HepG2 (cell line): ENCODE measurements around the gene ANGPTL2. TPM values are rescaled to one million over a fixed set of nuclear protein-coding genes. Genes with fewer than 3 reads are reported as not detected.
A peak's percentile ranks its signal among the peaks of the same experiment; 100 is the strongest.

Experiments used
- FUBP1 ChIP-seq: sonication (generic); formaldehyde crosslinking; IDR thresholded peaks from 2 replicates; pipeline ENCODE4 v1.5.1; 2020; ENCODE audit warnings: missing genetic modification reagents, mild to moderate bottlenecking, borderline replicate concordance
- HDAC1 ChIP-seq: sonication (generic); formaldehyde crosslinking; IDR thresholded peaks from 2 replicates; pipeline ENCODE4 v1.5.1; 2020; ENCODE audit warnings: mild to moderate bottlenecking, missing genetic modification reagents
- HNF4G ChIP-seq, 2 experiments: sonication (generic) in 1 of 2; formaldehyde crosslinking in 1 of 2; IDR thresholded peaks; 2 replicates each; pipeline versions ENCODE4 v1.4.0 to v1.6.1; 2011 to 2020; ENCODE audit warnings: borderline replicate concordance in 2 of 2, low read depth in 2 of 2, mild to moderate bottlenecking in 2 of 2, low read length in 1 of 2, missing genetic modification reagents in 1 of 2, moderate library complexity in 1 of 2
- JUN ChIP-seq: sonication (generic); formaldehyde crosslinking; IDR thresholded peaks from 2 replicates; pipeline ENCODE4 v1.4.0; 2020; ENCODE audit warnings: mild to moderate bottlenecking, missing genetic modification reagents
- KDM3A ChIP-seq: IDR thresholded peaks from 2 replicates; pipeline ENCODE4 v1.6.1; 2018; ENCODE audit warnings: low read depth, missing compliant biosample characterization
- MBD4 ChIP-seq: IDR thresholded peaks from 2 replicates; pipeline ENCODE4 v1.6.1; 2012; ENCODE audit warnings: low read length, inconsistent platforms, borderline replicate concordance
- MEIS2 ChIP-seq: sonication (generic); formaldehyde crosslinking; IDR thresholded peaks from 2 replicates; pipeline ENCODE4 v1.9.0; 2021; ENCODE audit warnings: mild to moderate bottlenecking, missing genetic modification reagents
- MYC ChIP-seq: sonication (generic); formaldehyde crosslinking; IDR thresholded peaks from 2 replicates; pipeline ENCODE4 v1.9.0; 2021; ENCODE audit warnings: missing genetic modification reagents, borderline replicate concordance
- MYNN ChIP-seq: sonication (generic); formaldehyde crosslinking; IDR thresholded peaks from 2 replicates; pipeline ENCODE4 v1.4.0; 2020; ENCODE audit warnings: mild to moderate bottlenecking, low read depth, missing genetic modification reagents
- NCOR1 ChIP-seq: fragments of 200-600 bp; sonication (generic); IDR thresholded peaks from 2 replicates; pipeline ENCODE4 v1.7.0; 2017; ENCODE audit warnings: antibody characterized with exemption, low read length, borderline replicate concordance
- NFKB2 ChIP-seq: sonication (generic); formaldehyde crosslinking; IDR thresholded peaks from 2 replicates; pipeline ENCODE4 v1.4.0; 2020; ENCODE audit warnings: missing genetic modification reagents, borderline replicate concordance
- NONO ChIP-seq, 2 experiments: fragments of 450-650 bp in 1 of 2; sonication (generic) in 1 of 2; formaldehyde crosslinking in 1 of 2; IDR thresholded peaks in 1 of 2; conservative IDR thresholded peaks in 1 of 2; 2 replicates each; pipeline versions ENCODE4 v1.6.1 to v1.8.0; 2017 to 2022; ENCODE audit warnings: mild to moderate bottlenecking in 1 of 2, missing genetic modification reagents in 1 of 2, moderate library complexity in 1 of 2
- RBAK ChIP-seq: sonication (generic); formaldehyde crosslinking; IDR thresholded peaks from 2 replicates; pipeline ENCODE4 v1.5.1; 2020; ENCODE audit warnings: mild to moderate bottlenecking, missing genetic modification reagents
- SATB2 ChIP-seq: sonication (generic); formaldehyde crosslinking; IDR thresholded peaks from 2 replicates; pipeline ENCODE4 v1.5.0; 2020; ENCODE audit warnings: missing genetic modification reagents
- TEAD2 ChIP-seq: sonication (generic); formaldehyde crosslinking; IDR thresholded peaks from 2 replicates; pipeline ENCODE4 v1.9.0; 2021; ENCODE audit warnings: missing genetic modification reagents
- U2AF1 ChIP-seq: fragments of 200-400 bp; formaldehyde crosslinking; optimal IDR thresholded peaks from 2 replicates; pipeline ENCODE3; 2017; ENCODE audit warnings: mild to moderate bottlenecking, low read depth, low read length
- ZHX2 ChIP-seq, 2 experiments: sonication (generic) in 1 of 2; formaldehyde crosslinking in 1 of 2; IDR thresholded peaks; 2 replicates each; pipeline versions ENCODE4 v1.6.1 to v1.9.0; 2014 to 2022; ENCODE audit warnings: antibody characterized with exemption in 1 of 2, borderline replicate concordance in 1 of 2, inconsistent platforms in 1 of 2, low read depth in 1 of 2, missing genetic modification reagents in 1 of 2
- ZNF431 ChIP-seq: sonication (generic); formaldehyde crosslinking; IDR thresholded peaks from 2 replicates; pipeline ENCODE4 v1.9.0; 2022; ENCODE audit warnings: missing genetic modification reagents, low read depth, mild to moderate bottlenecking, borderline replicate concordance
- ZNF446 ChIP-seq: sonication (generic); formaldehyde crosslinking; IDR thresholded peaks from 2 replicates; pipeline ENCODE4 v1.5.0; 2020; ENCODE audit warnings: mild to moderate bottlenecking, missing genetic modification reagents
- polyA plus RNA-seq, 8 experiments: library from polyadenylated mRNA; depleted of rRNA in 3 of 8; stranded (reverse) in 7 of 8; unstranded in 1 of 8; fragments of >200 nt; fragmentation: Illumina TruSeq in 4 of 8; extraction: Trizol in 4 of 8; gene quantifications; 2 replicates each; pipeline versions ENCODE4 v1.2.1 to v1.2.3, GENCODE V29; 2011 to 2016; ENCODE audit warnings: low read depth in 4 of 8, missing spikeins in 1 of 8, mixed read lengths in 1 of 8; ENCODE audit not compliant: insufficient read depth in 1 of 8
- total RNA-seq, 5 experiments: library from RNA; depleted of rRNA; stranded (reverse); fragments of >200 nt; fragmentation: Illumina TruSeq; extraction: Trizol; gene quantifications; 2 replicates each; pipeline ENCODE4 v1.2.3, GENCODE V29; 2016; ENCODE audit warnings: low read depth in 1 of 5
- TF ChIP-seq, protein P1 (sequence below): sonication (generic); formaldehyde crosslinking; IDR thresholded peaks from 2 replicates; pipeline ENCODE4 v1.4.0; 2020; ENCODE audit warnings: missing genetic modification reagents

ANGPTL2 gene
- total and polyA plus RNA-seq, 2 of the 13 experiments (the other 11 are each of a cell fraction or from before 2014, with no cell fraction given): 0.91 to 21.0 TPM

DNA sequence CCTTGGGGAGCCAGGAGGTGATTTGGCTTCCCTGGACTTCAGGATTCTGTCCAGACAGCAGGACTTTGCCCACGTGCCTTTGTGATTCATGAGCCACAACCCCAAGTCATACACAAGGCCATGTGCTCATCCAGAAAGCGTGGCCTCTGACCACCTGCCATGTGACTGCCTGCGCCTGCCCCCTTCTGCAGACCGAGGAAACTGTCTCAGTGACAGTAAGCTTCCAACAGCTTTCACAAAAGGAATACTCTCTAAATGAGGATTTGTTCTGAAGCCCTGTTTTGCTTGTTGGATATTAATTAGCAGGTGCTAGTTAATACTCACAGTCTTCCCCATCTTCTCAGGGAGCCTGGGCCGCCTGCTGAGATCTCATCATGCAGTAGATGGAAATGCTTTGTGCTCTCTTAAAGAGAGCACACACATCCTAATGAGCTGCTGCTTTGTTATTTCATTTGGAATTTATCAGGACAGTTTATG is 36.9 kb upstream of the ANGPTL2 start (continued):
- TF ChIP-seq KDM3A (CRISPR knock-in tag) (peak; percentile 86; the same call in 1 of the 2 replicates), NONO (IDR thresholded peaks at IDR 0.05) (no peak), NONO (CRISPR knock-in tag; conservative IDR thresholded peaks at IDR 0.05) (no peak), MEIS2 (CRISPR knock-in tag) (peak; percentile 98), ZNF446 (peak; percentile 93; the same call in 1 of the 2 replicates), RBAK (CRISPR knock-in tag) (no peak), JUN (CRISPR knock-in tag) (peak; percentile 92), U2AF1 (no peak), SATB2 (CRISPR knock-in tag) (peak; percentile 93), MYNN (CRISPR knock-in tag) (no peak), HDAC1 (peak; percentile 71; the same call in 1 of the 2 replicates), MBD4 (no peak), ZHX2 (IDR thresholded peaks at IDR 0.05; ENCODE audit: low read depth) (no peak; the same call in 1 of the 2 replicates), ZHX2 (CRISPR knock-in tag; IDR thresholded peaks at IDR 0.05; ENCODE audit: borderline replicate concordance) (0 out of 2 replicates have a peak, but pooled peaks have one; percentile 41), TEAD2 (CRISPR knock-in tag) (peak; percentile 96; the same call in 1 of the 2 replicates), FUBP1 (CRISPR knock-in tag) (no peak), MYC (CRISPR knock-in tag) (peak; percentile 100), ZNF431 (CRISPR knock-in tag) (peak; percentile 100), HNF4G (IDR thresholded peaks at IDR 0.05; ENCODE audit: borderline replicate concordance, low read depth, low read length) (peak; percentile 27; the same call in 1 of the 2 replicates), HNF4G (CRISPR knock-in tag; IDR thresholded peaks at IDR 0.05; ENCODE audit: borderline replicate concordance, low read depth) (peak; percentile 86), NFKB2 (CRISPR knock-in tag) (peak; percentile 100), NCOR1 (no peak; the same call in 1 of the 2 replicates)
- TF ChIP-seq, protein P1, sequence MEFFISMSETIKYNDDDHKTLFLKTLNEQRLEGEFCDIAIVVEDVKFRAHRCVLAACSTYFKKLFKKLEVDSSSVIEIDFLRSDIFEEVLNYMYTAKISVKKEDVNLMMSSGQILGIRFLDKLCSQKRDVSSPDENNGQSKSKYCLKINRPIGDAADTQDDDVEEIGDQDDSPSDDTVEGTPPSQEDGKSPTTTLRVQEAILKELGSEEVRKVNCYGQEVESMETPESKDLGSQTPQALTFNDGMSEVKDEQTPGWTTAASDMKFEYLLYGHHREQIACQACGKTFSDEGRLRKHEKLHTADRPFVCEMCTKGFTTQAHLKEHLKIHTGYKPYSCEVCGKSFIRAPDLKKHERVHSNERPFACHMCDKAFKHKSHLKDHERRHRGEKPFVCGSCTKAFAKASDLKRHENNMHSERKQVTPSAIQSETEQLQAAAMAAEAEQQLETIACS (CRISPR knock-in tag): no peak
